HT1080 (cell line): ENCODE measurements around the gene CDKN1C. TPM values are rescaled to one million over a fixed set of nuclear protein-coding genes. Genes with fewer than 3 reads are reported as not detected.

Experiments used
- DNase-seq: peaks from one replicate; pipeline ENCODE4 v3.0.0-alpha.2; 2015; ENCODE audit warnings: low read depth
- total RNA-seq: library from RNA; depleted of rRNA; stranded (reverse); fragments of >200 nt; shearing (Covaris generic); gene quantifications from 2 replicates; pipeline ENCODE4 v1.2.3, GENCODE V29; 2014

The CDKN1C gene
- total RNA-seq, 1 experiment from 2014 or later: 4.4 TPM

- no peak for DNase-seq
Measured at GRCh38 chr11:2848497-2848896, 37.1 kb downstream of the CDKN1C start.

DNA sequence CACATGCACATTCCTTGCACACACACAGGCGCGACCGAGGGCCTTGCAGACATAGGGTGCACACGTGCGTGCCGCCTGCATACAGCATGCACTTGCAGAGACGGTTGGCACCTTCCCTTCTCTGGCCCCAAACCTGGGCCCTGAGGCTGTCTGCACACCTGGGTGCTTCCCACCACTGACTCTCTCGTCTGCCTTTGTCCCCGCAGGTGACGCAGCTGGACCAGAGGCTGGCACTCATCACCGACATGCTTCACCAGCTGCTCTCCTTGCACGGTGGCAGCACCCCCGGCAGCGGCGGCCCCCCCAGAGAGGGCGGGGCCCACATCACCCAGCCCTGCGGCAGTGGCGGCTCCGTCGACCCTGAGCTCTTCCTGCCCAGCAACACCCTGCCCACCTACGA lies 38.0 kb downstream of the CDKN1C start:
- no peak for DNase-seq

GRCh38 chr11:2846470-2846869 lies 39.1 kb downstream of the CDKN1C start:
- no peak for DNase-seq

DNA sequence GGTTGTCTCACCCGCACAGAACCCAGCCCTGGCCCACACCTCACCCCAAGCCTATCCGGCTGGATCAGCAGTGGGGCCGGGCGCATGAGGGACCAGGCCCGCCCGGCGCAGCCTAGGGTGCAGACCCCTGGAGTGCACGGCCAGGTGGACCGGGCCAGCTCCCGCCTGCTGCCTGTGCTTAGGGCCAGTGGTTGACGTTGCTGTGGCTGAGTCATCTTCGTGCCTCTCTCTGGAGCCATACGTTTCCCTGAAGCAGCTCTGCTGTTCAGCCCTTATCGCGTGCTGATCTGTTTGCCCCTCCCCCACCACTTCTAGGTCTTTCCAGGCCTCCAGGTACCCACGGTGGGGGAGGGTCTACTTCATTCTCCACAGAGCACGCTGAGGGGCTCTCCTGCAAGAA lies 39.5 kb downstream of the CDKN1C start:
- peak; percentile 19 for DNase-seq

DNA sequence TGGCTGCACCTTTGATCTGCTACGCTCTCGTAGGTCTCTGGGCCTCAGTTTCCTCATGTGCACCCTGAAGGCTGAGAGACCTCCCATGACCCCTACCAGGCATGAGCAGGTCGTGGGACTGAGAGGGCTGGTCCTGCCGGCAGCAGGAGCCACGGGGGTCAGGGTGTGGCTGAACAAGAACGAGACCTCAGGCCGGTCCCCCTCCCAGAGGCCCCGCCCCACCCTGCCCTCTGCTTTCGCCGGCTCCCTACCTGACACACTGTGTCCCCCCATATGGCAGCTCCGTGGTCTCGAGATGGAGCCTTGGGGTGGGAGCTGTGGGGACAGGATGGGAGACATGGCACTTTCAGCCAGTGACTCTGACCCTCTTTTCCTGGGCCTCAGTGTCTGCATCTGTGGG lies 40.6 kb downstream of the CDKN1C start:
- no peak for DNase-seq

GRCh38 chr11:2844116-2844842 lies 41.3 kb downstream of the CDKN1C start:
- DNase-seq: peak; percentile 82

- DNase-seq: no peak
Measured at GRCh38 chr11:2843551-2843950, 42.0 kb downstream of the CDKN1C start.

DNA sequence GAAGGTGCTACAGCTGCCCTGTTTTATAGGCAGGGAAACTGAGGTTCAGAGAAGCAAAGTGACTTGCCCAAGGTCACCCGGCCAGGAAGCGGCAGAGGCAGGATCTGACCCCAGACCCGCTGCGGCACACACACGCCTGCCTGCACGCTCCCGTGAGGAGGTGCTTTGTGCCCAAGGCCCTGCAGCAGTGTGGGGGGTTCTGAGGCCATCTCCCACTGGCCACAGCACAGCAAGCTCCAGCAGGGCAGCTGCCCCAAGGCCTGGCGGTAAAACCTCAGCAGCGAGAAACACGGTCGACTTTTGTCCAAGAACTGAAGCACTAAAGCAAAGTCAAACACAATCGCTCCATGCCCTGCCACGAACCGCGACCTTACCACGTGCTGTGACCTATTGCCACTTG lies 42.7 kb downstream of the CDKN1C start:
- no peak for DNase-seq

DNA sequence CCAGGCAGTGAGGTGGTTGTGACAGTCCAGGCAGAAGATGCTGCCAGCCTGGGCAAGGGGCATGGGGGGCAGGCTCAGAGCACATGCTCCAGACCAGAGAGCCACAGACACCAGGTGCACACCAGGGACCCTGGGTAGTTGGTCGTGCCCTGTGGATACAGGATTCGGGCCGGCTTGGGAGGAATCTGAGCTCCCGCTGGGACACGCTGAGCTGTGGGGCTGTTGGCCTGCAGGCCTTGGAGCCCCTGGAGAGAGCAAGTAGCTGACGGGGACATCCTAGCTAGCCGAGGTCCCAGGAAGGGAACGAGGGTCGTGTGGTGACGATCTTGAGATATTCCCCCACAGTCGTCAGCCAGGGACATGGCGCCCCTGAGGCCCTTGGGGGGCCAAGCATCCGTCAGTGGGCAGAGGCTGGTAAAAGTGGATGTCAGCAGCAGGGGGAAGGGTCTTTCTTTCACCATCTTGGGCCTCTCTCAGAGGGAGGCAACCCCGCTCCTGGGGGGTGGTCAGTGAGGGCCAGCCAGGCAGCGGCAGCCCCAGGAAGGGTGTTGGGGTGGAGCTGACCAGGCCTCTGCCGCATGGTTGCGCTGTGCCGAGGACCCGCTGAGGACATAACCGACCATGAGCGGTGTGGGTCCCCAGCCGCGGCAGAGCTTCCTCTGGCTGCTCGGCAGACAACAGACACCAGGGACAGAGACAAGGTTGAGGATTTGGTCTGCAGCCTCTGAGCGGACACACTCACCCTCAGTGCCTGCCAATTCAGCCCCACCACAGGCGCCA lies 44.0 kb downstream of the CDKN1C start:
- DNase-seq: no peak

- no peak for DNase-seq
Measured at GRCh38 chr11:2839395-2839943, 46.1 kb downstream of the CDKN1C start.

- no peak for DNase-seq
Measured at GRCh38 chr11:2838676-2839294, 46.8 kb downstream of the CDKN1C start.

DNA sequence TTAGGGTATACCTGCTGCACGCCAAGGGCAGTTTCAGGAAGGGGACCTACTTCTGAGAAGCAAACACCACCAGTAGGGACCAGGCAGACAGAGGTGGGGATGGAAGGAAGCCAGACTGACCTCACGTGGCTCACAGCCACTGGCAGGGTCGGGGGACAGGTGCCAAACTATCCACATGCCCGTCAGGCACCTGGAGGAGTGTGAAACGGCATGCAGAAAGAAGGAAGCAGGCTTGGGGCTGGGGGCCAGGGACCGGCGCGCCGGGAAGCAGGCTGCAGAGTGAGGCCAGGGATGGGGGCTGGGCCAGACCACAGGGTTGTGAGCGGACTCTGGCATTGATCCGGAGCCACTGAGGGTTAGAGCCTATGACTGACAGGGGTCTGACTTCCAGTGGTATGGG lies 47.5 kb downstream of the CDKN1C start:
- DNase-seq: no peak

DNA sequence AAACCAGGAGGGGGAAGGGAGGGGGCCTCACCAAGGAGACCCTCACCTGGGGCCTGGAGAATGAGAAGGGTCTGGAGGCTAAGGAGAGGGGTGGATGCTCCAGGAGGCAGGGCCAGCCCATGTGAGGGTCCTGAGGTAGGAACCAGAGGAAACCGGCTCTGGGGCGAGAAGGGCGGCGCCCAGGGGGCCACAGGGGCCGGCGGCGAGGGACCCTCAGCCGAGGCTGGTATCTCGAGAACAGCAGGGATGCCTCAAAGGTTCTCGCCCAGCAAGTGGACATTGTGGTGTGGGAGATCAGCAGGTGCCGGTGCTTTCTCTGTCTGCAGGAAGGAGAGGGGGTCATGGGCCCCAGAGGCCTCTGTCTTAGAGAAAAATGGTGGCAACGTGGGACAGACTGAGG lies 47.9 kb downstream of the CDKN1C start:
- no peak for DNase-seq

- DNase-seq: no peak
Measured at GRCh38 chr11:2837096-2837601, 48.4 kb downstream of the CDKN1C start.

- no peak for DNase-seq
Measured at GRCh38 chr11:2836315-2837095, 49.1 kb downstream of the CDKN1C start.

GRCh38 chr11:2835751-2836150 lies 49.8 kb downstream of the CDKN1C start:
- DNase-seq: no peak

GRCh38 chr11:2835296-2835695 lies 50.3 kb downstream of the CDKN1C start:
- peak; percentile 61 for DNase-seq

DNA sequence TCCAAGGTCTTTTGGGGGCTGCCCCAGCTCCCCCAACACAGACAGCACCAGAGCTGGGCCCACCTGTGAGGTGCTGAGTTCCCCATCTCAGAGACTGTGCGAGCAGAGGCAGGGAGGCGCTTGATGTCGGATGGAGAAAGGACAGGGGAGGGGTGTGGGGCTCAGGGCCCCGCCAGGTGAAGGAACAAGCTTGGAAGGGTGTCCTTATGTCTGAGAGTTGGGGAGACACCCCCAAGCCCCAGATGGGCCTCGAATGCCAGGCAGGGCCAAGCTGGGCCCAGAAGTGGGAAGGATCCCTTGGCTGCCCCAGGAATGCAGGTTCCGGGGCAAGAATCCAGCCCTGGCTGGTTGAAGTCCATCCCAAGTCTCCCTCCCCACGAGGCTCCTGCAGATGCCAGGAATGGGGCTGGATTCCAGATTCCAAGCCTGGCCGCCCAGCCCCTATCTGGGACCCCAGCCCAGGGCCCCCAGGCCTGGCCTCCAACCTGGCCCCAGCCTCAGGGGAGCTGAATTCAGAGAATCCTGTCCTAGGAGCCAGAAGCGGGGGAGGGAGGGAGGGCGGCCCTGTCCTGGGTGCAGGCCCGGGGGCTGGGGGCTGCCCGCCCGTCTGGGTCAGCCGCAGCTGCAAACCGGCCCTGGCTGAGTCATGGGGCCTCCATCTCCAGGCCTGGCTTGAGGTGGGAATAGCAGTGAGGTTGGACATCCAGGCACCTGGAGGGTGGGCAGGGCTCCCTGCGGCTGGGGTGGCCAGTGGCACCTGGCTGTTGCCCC lies 50.9 kb downstream of the CDKN1C start:
- DNase-seq: peak; percentile 12

DNA sequence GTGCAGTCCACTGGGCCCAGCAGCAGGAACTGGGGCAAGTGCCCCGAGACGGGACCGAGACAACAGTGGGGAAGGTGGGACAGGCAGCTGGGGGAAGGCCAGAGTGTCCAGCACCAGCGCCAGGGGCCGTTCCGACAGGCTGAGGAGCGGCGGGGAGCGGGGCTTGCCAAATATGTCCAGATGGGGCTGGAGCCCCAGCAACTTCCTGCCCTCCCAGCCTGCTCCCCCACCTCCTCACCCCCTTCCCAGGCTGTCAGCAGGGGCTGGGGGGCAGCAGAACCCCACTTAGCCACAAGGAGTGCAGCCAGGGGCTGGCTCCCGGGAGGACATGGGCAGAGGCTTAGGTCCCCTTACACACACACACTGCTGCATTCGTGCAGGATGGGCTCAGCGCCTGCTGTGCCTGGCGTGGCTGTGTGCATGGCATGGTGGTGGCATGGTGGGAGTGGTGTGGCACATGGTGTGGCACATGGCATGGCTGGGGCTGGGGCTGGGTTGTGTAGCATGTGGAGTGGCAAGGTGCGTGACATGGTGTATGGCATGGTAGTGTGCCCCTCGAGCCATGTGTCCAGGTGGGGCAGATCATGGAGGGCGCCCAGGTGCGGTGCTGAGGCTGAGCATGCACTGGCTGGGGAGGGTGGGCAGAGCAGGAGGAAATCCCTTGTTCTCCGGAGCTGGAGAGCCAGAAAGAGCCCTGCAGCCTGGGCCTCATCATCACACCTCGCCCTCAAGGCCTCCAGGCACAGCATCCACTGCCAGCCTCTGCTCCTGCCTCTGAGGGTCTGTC lies 51.7 kb downstream of the CDKN1C start:
- DNase-seq: no peak
